Measurements from ENCODE around the gene SCD. TPM values are rescaled to one million over a fixed set of nuclear protein-coding genes. Genes with fewer than 3 reads are reported as not detected.

SCD gene
- total and polyA plus RNA-seq, 10 donors, result 2.1 to 56.3 (median 23.1) TPM

DNA sequence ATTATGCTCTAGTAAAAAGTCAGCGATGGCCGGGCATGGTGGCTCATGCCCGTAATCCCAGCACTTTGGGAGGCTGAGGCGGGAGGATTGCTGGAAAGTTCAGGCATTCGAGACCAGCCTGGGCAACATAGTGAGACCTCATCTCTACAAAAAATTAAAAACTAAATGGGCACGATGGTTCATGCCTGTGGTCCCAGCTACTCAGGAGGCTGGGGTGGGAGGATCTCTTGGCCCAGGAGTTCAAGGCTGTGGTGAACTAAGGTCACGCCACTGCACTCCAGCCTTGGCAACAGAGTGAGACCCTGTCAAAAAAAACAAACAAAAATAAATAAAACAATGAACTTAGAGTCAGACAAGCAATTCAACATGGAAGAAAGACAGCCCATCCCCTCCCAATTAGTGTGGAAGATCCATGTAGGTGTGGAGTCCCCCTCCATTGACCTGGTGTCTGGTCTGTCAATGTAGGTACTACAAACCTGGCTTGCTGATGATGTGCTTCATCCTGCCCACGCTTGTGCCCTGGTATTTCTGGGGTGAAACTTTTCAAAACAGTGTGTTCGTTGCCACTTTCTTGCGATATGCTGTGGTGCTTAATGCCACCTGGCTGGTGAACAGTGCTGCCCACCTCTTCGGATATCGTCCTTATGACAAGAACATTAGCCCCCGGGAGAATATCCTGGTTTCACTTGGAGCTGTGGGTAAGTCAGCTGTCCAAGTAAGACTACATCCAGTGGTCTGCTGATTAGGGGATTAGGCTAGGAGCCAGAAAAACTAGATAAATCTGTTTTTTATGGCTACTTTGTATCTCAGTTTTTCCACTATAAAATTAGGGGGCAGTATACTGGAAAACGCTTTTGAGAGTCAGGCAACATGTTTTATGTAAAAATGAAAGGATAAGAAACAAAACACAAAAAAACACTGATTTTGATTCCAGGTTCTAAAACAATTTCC is 9.3 kb downstream of the SCD start:
- WGBS, 5 donors, result 93 to 98% (median 96%) methylated on average over 14 of the region's 14 CpGs
- no peak for DNase-seq
- intact Hi-C loops (cut with DNase I; ENCODE audit: low total_unique reads), result no loop called here
- Histone ChIP-seq H3K36me3 (peaks cover 0 to 82% (median 7%) of the 10 kb centered on the region in 6 donors), H3K27me3 (replicated peaks in 1 of 7) (no peaks in the 10 kb centered on the region), H3K27ac (no peak overlapping the region), H3K4me3 (no peak overlapping the region), H3K9me3 (no peaks in the 10 kb centered on the region), H3K4me1 (peaks cover 0 to 15% (median 6%) of the 10 kb centered on the region in 6 donors)
- no peak for TF ChIP-seq POLR2A (IDR thresholded peaks at IDR 0.05)
- no peak for TF ChIP-seq POLR2AphosphoS5 (IDR thresholded peaks at IDR 0.05)
- TF ChIP-seq CTCF (IDR thresholded peaks at IDR 0.05 in 8 of 11, conservative IDR thresholded peaks at IDR 0.05 in 3 of 11), result no peak

DNA sequence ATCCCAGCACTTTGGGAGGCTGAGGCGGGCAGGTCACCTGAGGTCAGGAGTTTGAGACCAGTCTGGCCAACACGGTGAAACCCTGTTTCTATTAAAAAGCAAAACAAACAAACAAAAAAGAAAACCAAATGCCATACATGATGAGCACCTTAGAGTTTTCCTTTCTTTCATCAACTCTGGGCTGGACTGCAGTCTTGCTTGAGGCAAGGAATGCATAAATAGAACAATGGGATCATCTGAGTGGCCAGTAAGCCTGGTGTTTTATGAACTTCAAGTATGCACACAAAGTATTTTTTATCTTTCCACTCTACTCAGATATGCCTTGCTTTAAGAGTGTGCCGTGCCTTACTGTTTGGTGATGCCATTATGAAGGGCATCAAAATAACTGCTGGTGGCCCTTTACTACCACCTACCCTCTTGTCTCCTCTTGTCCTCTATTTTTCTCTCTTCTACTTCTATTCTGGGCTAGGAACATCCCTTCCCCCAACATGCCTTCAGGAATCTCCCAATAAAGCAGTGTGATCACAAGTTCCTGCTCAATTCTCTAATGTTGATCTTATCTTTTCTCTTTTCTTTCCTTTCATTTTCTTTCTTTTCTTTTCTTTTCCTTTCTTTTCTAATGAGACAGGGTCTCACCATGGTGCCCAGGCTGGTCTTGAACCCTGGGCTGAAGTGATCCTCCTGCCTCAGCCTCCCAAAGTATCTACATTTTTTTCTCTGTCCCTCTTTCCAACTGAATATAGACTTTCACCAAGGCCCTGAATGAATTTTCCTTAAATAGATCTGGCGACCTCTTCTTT is 10.2 kb downstream of the SCD start:
- intact Hi-C loops (cut with DNase I; ENCODE audit: low total_unique reads), result no loop called here
- H3K36me3 ChIP-seq, result peaks cover 0 to 79% (median 7%) of the 10 kb centered on the region in 6 donors
- H3K27ac ChIP-seq, result no peak overlapping the region
- H3K4me1 ChIP-seq, result peaks cover 0 to 15% (median 6%) of the 10 kb centered on the region in 6 donors
- H3K4me3 ChIP-seq, result no peak overlapping the region
- H3K9me3 ChIP-seq, result no peaks in the 10 kb centered on the region
- TF ChIP-seq POLR2A (IDR thresholded peaks at IDR 0.05) (no peak), POLR2AphosphoS5 (IDR thresholded peaks at IDR 0.05) (no peak)
- no peak for DNase-seq
- 92 to 99% (median 94%) methylated on average over 4 of the region's 4 CpGs for WGBS, 5 donors
- no peaks in the 10 kb centered on the region for H3K27me3 ChIP-seq (replicated peaks in 1 of 7)

- Histone ChIP-seq H3K9me3 (no peaks in the 10 kb centered on the region), H3K4me3 (no peak overlapping the region), H3K27ac (peak overlapping the region in 2 of 8 donors; percentile 22 to 33), H3K36me3 (peaks cover 0 to 72% (median 5%) of the 10 kb centered on the region in 6 donors), H3K27me3 (replicated peaks in 1 of 7) (no peaks in the 10 kb centered on the region), H3K4me1 (peaks cover 0 to 15% (median 6%) of the 10 kb centered on the region in 6 donors)
- intact Hi-C loops (cut with DNase I; ENCODE audit: low total_unique reads), result no loop called here
- 64 to 74% (median 71%) methylated on average over 2 of the region's 2 CpGs for WGBS, 5 donors
- no peak for DNase-seq
- TF ChIP-seq POLR2A (IDR thresholded peaks at IDR 0.05), result no peak
- TF ChIP-seq CTCF (IDR thresholded peaks at IDR 0.05 in 8 of 11, conservative IDR thresholded peaks at IDR 0.05 in 3 of 11), result no peak
These were observed 12.0 kb downstream of the SCD start for GRCh38 chr10:100359030-100359432.

DNA sequence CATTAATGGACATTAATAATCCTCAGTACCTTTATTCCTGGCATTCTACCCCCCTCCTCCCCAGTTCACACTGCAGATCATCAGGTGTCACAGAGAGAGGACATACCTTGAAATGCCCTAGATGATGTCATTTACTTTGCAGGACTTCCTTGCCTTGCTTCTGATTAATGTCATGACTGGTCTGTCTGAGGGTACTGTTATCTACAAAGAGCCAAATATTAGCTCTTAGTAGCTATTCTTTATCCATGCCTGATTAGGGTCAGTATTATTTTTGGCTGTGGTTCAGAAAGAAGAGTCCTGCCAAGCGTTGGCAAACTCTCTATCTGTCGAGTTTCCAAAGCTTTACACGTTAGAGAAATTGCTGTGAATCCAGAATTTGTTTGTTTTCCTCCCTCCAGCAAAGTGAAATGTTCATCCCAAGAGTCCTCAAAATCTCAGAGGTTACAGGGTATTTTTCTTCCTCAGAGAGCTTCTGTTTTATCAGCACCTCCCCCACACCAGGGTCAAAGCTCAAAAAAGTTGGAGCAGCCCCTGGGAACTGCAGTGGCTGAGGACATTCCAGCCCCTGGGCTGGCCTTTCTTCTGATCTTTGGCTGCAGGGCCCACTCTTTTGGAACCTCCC is 12.6 kb downstream of the SCD start:
- Histone ChIP-seq H3K36me3 (peaks cover 0 to 66% (median 5%) of the 10 kb centered on the region in 6 donors), H3K4me3 (no peak overlapping the region), H3K27ac (no peak overlapping the region), H3K9me3 (no peaks in the 10 kb centered on the region), H3K27me3 (replicated peaks in 1 of 7) (no peaks in the 10 kb centered on the region), H3K4me1 (peaks cover 0 to 16% (median 6%) of the 10 kb centered on the region in 6 donors)
- TF ChIP-seq POLR2A (IDR thresholded peaks at IDR 0.05), result no peak
- no peak for DNase-seq
- 43 to 84% (median 72%) methylated on average over 3 of the region's 3 CpGs for WGBS, 5 donors
- intact Hi-C loops (cut with DNase I; ENCODE audit: low total_unique reads), result no loop called here

All from spleen (tissue), 11 donors.